Left renal pelvis (tissue), 4 donors: ENCODE data around the gene CSDE1. TPM values are rescaled to one million over a fixed set of nuclear protein-coding genes. Genes with fewer than 3 reads are reported as not detected.

Source experiments
- DNase-seq, 4 donors: peaks; one replicate each; pipeline ENCODE4 v3.0.0-alpha.2; 2013; ENCODE audit warnings: low read depth in 4 of 4, low spot score in 3 of 4
- polyA plus RNA-seq, 4 donors: library from polyadenylated mRNA; unstranded; fragments of 120-200 nt; gene quantifications; one replicate each; pipeline ENCODE4 v1.2.1, GENCODE V29; 2013; ENCODE audit not compliant: insufficient read length in 4 of 4

The CSDE1 gene
- polyA plus RNA-seq, 4 donors, result 378 to 499 (median 442) TPM

DNA sequence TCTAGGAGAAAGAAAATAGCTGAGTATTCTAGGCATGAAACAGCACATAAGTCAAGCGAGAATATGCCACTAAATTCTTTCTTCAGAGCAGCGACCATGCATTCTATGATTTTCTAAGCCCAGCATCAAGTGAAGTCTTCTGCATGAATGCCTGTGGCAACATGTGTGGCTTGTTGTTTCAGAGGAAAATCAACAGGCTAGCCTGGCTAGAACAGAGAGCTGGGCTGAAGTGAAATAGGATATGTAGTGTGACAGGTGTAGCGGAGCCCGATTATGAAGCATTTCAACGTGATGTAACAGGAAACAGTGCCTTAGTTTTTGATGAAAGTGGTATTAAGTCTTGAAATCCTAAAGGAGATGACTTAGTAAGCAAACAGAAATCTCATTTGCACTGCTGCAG is 7.0 kb downstream of the CSDE1 start:
- DNase-seq, result no peak

- DNase-seq, result no peak
Observed at GRCh38 chr1:114749835-114750234, 7.9 kb downstream of the CSDE1 start.

DNA sequence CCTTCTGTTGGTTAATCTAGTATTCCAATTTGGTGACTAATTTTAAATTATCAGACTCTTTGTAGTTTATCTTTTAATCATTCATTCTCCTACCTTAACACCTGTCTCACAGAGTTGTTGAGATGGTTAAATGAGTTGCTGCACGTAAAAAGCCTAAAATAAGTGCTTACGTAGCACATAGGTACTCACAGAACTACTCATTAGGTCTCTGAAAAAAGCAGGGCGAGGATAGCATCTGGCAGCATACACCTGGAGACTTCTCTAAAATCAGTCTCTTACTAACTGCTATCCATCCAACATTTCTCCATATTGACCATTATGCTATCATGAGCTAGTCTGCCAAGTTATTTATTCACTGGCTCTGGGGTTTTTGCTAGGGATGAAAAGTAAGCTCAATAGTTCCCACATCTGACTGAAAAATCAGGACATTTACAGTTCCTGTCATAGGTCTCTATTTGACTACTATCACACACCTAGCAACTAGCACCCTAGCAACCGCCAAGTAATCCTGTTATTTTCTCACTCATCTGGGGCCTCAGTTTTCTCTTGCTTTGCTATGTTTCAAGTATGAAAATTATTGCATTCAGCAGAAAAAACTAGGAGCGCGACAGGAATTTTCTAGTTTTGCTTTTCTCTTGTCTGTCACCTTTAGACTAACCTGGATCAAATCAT is 11.2 kb downstream of the CSDE1 start:
- DNase-seq, result no peak

DNA sequence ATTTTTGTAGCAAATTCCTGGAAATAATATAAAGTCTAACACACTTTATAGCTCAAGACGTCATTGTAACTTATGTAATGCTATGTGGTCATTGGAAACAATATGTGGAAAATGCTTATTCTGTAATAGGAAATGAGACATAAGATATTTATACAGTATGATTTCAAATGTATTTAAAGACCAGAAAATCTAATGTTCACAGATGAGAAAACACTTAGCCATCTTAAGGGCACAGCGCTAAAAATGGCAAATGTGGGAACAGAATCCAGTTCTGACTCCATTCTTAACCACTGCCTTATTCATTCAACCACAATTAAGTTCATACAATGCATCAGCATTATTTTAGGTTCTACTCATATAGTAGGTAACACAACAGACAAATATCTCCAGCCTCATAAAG is 12.5 kb downstream of the CSDE1 start:
- no peak for DNase-seq

DNA sequence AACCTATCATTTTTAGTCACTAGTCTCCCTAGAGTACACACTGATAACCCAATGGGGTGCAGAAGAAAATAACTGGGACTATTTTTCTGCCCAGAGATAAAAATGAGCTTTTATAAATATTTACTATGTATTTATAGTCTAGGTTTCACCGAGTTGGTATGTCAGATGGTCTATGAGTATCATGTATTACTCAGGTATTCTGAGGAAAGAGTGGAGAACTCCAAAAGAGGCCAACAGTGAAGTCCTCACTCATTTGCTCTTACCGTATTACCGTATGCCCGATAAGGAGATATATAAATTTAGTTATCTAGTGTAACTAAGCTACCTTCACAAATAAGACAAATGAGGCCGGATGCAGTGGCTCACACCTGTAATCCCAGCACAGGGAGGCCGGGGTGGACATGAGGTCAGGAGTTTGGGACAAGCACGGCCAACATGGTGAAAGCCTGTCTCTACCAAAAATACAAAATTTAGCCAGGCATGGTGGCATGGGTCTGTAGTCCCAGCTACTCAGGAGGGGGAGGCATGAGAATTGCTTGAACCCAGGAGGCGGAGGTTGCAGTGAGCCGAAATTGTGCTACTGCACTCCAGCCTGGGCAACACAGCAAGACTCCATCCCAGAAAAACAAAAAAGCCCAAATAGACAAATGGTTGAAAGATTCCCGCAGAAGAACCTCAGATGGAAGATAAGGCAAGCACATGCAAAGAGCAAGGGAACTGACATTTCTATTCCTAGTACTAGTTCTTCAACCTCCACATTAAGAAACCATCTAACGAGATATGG is 15.6 kb downstream of the CSDE1 start:
- DNase-seq, result no peak

GRCh38 chr1:114740331-114740730 is 17.5 kb downstream of the CSDE1 start:
- no peak for DNase-seq

GRCh38 chr1:114737314-114737849 is 20.4 kb downstream of the CSDE1 start:
- no peak for DNase-seq

- no peak for DNase-seq
Observed at GRCh38 chr1:114735479-114735878, 22.3 kb downstream of the CSDE1 start.

DNA sequence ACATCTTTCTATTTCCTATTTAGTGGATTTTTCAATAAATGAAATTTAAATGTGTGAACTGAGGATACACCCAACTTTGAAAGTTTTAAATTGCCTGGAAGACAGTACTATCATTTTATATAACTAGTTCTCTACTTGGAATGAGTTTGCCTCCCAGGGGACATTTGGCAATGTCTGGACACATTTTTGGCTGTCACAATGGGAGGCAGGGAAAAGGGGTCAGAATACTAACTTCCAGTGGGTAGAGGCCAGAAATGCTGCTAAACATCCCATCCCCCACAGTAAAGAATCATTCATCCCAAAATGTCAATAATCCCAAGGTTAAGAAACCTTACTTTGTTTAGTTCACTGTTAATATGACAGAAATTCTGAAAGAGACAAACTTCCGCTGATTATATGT is 28.0 kb downstream of the CSDE1 start:
- no peak for DNase-seq

DNA sequence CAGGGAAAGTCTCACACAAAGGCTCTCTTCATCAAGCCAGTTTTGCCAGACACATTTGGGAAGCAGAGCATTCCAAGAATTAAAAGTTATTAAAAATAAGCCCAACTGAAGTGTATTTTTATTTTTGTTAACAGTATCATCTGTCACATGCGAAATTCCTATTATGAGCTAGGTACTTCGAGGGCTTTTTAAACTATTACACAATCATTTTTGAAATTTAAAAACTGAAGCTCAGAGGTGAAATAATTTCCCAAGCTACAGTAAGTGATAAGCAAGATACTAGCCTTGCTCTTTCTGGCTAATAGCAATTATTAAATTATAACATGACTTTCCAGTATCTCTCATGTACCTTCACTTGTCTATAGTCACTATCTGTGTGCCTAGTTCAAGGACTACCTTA is 29.2 kb downstream of the CSDE1 start:
- no peak for DNase-seq

GRCh38 chr1:114725230-114725629 is 32.6 kb downstream of the CSDE1 start:
- DNase-seq, result no peak

GRCh38 chr1:114723915-114724314 is 33.9 kb downstream of the CSDE1 start:
- DNase-seq, result no peak

DNA sequence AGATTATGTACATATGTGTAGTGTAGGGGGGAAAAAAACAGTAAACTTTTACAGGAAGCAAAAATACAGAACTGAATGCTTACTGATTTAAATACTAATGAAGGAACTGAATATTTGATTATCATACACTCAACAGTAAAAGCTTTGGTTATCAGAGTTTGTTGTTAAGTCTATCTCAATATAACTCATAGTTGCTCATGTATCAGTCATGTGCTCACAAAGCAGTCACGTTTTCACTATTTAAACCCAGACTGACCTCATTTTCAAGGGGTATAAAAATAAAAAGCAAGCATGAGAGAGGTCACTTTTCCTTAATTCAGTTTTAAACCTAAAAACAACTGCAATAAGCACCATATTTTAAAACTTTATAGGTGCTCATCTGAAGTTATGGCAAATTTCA is 34.3 kb downstream of the CSDE1 start:
- DNase-seq, result no peak

GRCh38 chr1:114720492-114720891 is 37.3 kb downstream of the CSDE1 start:
- DNase-seq, result no peak

DNA sequence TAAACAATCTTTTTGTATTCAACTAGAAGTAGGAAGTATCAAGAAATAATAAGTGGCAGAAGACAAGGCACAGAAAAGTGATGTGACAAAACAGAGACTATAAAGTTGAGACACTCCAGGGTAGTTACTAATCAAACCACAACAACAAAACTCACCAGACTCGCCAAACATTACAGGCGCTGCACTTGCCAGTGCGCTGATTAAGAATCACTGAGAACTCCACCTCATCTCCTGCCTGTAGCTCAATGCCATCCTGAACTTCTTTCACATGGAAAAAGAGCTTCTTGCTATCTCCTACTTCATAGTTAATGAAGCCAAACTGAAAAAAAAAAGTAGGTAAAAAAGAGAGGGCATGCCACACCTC is 38.4 kb downstream of the CSDE1 start:
- no peak for DNase-seq

DNA sequence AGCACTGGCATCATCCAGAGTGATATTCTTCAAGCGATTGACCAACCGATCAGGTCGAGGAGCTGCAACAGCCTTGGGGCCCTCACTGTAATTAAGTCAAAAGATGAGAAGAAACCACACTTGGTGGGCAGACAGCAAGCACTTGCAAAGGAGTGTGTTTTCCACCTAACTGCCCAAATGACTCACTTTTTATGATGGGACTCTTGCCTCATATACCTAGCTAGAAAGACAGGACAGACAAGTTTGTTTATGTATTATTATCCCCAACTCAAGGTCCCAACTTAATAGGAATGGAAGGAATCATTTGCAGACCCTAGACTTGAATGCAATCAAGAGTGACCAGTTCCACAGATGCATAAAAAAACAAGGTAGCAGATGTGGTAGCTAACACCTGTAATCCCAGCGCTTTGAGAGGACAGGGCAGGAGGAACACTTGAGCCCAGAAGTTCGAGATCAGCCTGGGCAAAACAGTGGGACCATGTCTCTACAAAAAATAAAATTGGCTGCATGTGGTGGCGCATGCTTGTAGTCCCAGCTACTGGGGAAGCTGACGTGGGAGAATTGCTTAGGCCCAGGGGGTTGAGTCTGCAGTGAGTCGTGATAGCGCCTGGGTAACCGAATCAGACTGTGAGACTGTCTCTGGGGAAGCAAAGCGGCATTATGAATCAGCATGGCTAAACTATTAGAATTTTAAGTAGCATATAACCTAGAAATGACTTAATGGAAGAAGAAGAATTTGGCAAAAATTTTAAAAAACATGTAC is 38.9 kb downstream of the CSDE1 start:
- DNase-seq, result no peak

DNA sequence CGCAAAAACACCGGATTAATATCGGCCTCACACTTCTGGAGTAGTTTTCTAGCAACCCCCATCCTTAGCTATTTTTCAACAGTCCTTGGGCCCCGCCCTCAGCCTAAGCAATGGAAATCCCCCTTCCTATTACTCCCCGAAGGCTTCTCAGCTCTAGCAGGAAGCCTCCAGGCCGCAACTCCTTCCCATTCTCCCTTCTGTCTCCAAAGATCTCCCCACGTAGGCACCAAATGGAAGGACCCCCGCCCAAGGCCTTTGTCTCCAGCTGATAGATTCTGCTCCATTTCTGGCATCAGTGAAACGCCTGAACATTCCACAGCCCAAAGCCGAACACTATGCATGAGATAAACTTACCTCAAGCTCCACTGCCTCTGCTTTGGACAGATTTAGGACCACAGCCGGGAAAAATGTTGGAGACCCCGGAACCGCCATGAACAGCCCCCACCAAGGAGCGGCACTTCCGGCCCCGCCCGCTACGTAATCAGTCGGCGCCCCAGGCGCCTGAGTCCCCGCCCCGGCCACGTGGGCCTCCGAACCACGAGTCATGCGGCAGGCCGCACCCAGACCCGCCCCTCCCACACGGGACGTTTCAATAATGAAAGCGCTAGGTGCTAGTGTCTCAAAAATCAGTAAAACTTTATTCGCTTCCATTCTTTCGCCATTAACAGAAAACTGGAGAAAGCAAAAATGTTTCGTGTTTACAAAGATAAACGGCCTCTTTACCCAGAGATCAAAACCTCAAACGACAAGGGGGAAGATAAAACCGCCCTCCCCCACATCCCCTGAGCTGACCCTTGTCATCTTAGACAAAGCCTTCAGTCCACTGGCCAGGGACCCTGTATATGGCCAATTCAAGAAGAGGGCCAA is 41.2 kb downstream of the CSDE1 start, which contains the start of gene NRAS:
Gene NRAS, minus strand, starts transcription at position 468 of the 867 bp plus-strand sequence. CDS start 611 bp downstream, outside the sequence.
- DNase-seq, result peak; percentile 79 to 89 (median 82)

DNA sequence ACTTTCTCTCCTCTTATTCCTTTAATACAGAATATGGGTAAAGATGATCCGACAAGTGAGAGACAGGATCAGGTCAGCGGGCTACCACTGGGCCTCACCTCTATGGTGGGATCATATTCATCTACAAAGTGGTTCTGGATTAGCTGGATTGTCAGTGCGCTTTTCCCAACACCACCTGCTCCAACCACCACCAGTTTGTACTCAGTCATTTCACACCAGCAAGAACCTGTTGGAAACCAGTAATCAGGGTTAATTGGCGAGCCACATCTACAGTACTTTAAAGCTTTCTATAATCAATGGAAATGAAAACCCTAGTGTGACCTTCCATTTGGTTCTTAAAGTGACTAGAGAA is 41.9 kb downstream of the CSDE1 start:
- no peak for DNase-seq

DNA sequence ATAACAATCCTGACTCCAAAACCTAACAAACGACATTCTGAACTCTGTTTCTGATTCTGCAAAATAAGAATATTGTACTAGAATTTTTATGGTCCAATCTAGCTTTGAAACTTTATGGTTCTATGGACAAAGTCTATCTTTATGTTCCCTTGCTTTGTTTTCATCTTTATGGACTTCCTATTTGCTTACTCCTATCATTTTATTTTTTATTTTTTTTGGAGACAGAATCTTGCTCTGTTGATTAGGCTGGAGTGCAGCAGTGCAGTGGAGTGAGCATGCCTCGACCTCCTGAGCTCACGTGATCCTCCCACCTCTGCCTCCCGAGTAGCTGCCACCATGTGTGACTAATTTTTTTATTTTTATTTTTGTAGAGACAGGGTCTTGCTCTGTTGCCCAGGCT is 44.8 kb downstream of the CSDE1 start:
- no peak for DNase-seq

DNA sequence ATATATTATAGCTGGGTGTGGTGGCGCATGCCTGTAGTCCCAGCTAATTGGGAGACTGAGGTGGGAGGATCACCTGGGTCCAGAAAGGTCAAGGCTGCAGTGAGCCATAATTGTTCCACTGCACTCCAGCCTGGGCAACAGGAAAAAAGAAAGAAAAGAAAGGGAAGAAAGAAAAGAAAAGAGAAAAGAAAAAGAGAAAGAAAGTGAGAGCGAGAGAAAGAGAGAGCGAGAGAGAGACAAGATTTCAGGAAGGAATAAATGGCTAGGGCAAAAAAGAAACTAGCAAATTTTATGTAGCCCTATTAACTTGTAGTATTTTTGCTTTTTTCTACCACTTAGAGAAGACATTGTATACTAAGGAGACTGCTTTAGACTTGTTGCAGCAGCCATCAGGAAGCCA is 47.4 kb downstream of the CSDE1 start:
- DNase-seq, result no peak
